ENCODE data around the gene PPP1R12C. TPM values are rescaled to one million over a fixed set of nuclear protein-coding genes. Genes with fewer than 3 reads are reported as not detected.
A peak's percentile ranks its signal among the peaks of the same experiment; 100 is the strongest.
"Not testable (repeated sequence)": the region's sequence is repeated elsewhere in the genome, so short reads cannot be mapped to it uniquely, and the experiment has no call there.

Gene PPP1R12C
- total and polyA plus RNA-seq, 2 experiments from 2014 or later, result 69.7 to 74.5 TPM

DNA sequence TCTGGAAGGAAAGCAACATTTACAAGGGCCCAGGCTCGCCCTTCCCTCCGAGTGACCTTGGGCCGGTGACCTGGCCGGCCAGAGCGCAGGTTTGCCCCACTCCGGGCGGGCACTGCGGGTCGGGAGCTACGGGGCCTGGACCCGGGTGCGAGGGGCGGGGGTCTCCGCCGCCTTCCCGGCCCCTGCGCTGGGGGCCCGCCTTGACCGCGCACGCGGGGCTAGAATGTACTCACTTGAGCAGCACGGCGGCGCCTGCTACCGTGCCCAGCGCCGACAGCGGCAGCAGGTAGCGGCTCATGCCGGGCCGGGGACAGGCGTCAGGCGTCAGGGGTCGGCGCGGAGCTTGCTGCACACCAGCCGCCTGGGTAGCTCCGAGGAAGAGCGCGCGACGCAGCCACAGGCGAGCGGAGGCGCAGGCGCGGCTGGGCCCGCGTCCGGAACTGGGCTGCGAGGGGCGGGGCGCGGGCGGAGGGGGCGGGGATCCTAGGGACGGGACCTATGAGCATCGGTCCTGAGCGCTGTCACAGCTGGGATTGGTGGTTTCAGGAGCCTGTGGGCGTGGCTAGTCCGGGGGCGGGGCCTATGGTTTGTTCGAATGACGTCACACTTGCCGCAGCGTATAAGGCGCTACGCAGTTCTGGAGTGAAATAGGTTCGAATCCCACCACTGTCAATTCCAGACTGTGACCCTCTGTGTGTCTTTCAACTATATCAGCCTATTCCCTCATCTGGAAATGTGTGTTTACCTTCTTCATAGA is 54.5 kb downstream of the PPP1R12C start, which contains the start of gene RDH13:
RDH13 (minus strand) TSS at position 414 of the 757 bp plus-strand sequence; CDS start at position 298, 116 bp downstream.
- peaks cover 5% of the 10 kb centered on the region for H3K27me3 ChIP-seq
- TF ChIP-seq EZH2 (IDR thresholded peaks at IDR 0.05; ENCODE audit: borderline replicate concordance), result no peak
- no peak for TF ChIP-seq EZH2phosphoT487 (IDR thresholded peaks at IDR 0.05; ENCODE audit: low read depth, severe bottlenecking, unreplicated experiment)
- TF ChIP-seq, protein P1, sequence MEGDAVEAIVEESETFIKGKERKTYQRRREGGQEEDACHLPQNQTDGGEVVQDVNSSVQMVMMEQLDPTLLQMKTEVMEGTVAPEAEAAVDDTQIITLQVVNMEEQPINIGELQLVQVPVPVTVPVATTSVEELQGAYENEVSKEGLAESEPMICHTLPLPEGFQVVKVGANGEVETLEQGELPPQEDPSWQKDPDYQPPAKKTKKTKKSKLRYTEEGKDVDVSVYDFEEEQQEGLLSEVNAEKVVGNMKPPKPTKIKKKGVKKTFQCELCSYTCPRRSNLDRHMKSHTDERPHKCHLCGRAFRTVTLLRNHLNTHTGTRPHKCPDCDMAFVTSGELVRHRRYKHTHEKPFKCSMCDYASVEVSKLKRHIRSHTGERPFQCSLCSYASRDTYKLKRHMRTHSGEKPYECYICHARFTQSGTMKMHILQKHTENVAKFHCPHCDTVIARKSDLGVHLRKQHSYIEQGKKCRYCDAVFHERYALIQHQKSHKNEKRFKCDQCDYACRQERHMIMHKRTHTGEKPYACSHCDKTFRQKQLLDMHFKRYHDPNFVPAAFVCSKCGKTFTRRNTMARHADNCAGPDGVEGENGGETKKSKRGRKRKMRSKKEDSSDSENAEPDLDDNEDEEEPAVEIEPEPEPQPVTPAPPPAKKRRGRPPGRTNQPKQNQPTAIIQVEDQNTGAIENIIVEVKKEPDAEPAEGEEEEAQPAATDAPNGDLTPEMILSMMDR (IDR thresholded peaks at IDR 0.05; ENCODE audit: poor library complexity), result no peak
- H3K4me2 ChIP-seq, result peak within 1 kb of the TSS; percentile 97
- H3K36me3 ChIP-seq (replicated peaks; ENCODE audit: insufficient read depth, low read depth), result no peaks in the 10 kb centered on the region
- DNase-seq (ENCODE audit: low spot score), result peak; percentile 98
- peaks cover 14% of the 10 kb centered on the region for H3K79me2 ChIP-seq
- whole genome bisulfite sequencing (ENCODE audit: low lambda C conversion rate, missing lambda C conversion rate), result 3% methylated on average over 45 of the region's 70 CpGs
- H4K20me1 ChIP-seq (ENCODE audit: insufficient read depth, poor library complexity, severe bottlenecking), result no peaks in the 10 kb centered on the region
- H3K9me3 ChIP-seq (ENCODE audit: low read depth), result no peaks in the 10 kb centered on the region
- peak within 1 kb of the TSS; percentile 70 for H3K4me3 ChIP-seq
- no peaks in the 10 kb centered on the region for H3K9me2 ChIP-seq (replicated peaks; ENCODE audit: insufficient read depth)
- no peaks in the 10 kb centered on the region for H3K4me1 ChIP-seq (ENCODE audit: insufficient read depth)
- peak within 1 kb of the TSS; percentile 60 for H2AFZ ChIP-seq
- peak within 1 kb of the TSS; percentile 53 for H3K27ac ChIP-seq

DNA sequence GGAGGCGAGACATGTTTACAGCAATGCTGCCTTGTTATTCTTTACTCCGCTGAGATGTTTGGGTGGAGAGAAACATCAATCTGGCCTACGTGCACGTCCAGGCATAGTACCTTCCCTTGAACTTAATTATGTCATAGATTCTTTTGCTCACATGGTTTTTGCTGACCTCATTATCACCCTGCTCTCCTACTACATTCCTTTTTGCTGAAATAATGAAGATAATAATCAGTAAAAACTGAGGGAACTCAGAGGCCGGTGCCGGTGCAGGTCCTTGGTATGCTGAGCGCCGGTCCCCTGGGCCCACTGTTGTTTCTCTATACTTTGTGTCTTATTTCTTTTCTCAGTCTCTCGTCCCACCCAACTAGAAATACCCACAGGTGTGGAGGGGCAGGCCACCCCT is 57.1 kb downstream of the PPP1R12C start:
- not testable (repeated sequence) for H3K27me3 ChIP-seq; H3K4me3 ChIP-seq; H3K9me2 ChIP-seq (replicated peaks; ENCODE audit: insufficient read depth); DNase-seq (ENCODE audit: low spot score); H3K4me1 ChIP-seq (ENCODE audit: insufficient read depth); H3K9me3 ChIP-seq (ENCODE audit: low read depth); H2AFZ ChIP-seq; H4K20me1 ChIP-seq (ENCODE audit: insufficient read depth, poor library complexity, severe bottlenecking); H3K4me2 ChIP-seq; H3K36me3 ChIP-seq (replicated peaks; ENCODE audit: insufficient read depth, low read depth)
- 72% methylated on average over 9 of the region's 9 CpGs for WGBS (ENCODE audit: low lambda C conversion rate, missing lambda C conversion rate)
- peak overlapping the region; percentile 73 for H3K27ac ChIP-seq
- peaks cover 14% of the 10 kb centered on the region for H3K79me2 ChIP-seq

DNA sequence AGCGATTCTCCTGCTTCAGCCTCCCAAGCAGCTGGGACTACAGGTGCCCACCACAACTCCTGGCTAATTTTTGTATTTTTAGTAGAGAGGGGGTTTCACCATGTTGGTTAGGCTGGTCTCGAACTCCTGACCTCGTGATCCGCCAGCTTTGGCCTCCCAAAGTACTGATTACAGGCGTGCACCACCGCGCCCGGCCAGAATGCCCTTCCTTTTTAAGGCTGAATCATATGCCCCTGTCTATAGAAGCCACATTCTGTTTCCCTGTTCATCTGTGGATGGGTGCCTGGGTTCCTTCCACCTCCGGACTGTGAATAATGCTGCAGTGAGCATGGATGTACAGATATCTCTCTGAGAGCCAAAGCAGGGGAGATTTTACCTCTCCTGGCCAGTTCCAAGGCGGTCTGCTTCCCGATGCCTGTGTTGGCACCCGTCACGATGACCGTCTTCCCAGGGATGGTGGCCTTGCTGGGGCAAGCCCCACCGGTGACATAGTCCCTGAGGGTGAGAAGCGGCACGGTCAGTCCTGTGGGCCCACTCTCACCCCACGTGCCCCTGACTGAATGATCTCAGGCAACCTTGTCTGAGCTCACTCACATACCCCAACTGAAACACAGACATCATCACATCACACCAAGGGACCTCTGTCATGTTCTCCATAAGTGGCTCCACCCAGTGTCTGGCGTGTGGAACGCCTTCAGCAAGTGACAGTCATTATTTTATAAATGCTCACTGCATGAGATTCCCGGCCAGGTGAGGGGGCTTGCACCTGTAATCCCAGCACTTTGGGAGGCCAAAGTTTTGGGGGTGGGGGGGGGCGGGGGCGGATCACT is 58.4 kb downstream of the PPP1R12C start:
- no peaks in the 10 kb centered on the region for H3K27me3 ChIP-seq
- no peaks in the 10 kb centered on the region for H3K9me2 ChIP-seq (replicated peaks; ENCODE audit: insufficient read depth)
- no peak overlapping the region for H3K4me3 ChIP-seq
- H3K36me3 ChIP-seq (replicated peaks; ENCODE audit: insufficient read depth, low read depth), result no peaks in the 10 kb centered on the region
- no peak overlapping the region for H2AFZ ChIP-seq
- no peak overlapping the region for H3K4me2 ChIP-seq
- TF ChIP-seq, protein P1 (IDR thresholded peaks at IDR 0.05; ENCODE audit: poor library complexity), result no peak
- no peak for TF ChIP-seq EZH2 (IDR thresholded peaks at IDR 0.05; ENCODE audit: borderline replicate concordance)
- no peak for TF ChIP-seq EZH2phosphoT487 (IDR thresholded peaks at IDR 0.05; ENCODE audit: low read depth, severe bottlenecking, unreplicated experiment)
- 94% methylated on average over 23 of the region's 23 CpGs for WGBS (ENCODE audit: low lambda C conversion rate, missing lambda C conversion rate)
- no peaks in the 10 kb centered on the region for H4K20me1 ChIP-seq (ENCODE audit: insufficient read depth, poor library complexity, severe bottlenecking)
- no peaks in the 10 kb centered on the region for H3K4me1 ChIP-seq (ENCODE audit: insufficient read depth)
- H3K9me3 ChIP-seq (ENCODE audit: low read depth), result no peaks in the 10 kb centered on the region
- H3K79me2 ChIP-seq, result peaks cover 14% of the 10 kb centered on the region
- no peak for DNase-seq (ENCODE audit: low spot score)
- no peak overlapping the region for H3K27ac ChIP-seq

DNA sequence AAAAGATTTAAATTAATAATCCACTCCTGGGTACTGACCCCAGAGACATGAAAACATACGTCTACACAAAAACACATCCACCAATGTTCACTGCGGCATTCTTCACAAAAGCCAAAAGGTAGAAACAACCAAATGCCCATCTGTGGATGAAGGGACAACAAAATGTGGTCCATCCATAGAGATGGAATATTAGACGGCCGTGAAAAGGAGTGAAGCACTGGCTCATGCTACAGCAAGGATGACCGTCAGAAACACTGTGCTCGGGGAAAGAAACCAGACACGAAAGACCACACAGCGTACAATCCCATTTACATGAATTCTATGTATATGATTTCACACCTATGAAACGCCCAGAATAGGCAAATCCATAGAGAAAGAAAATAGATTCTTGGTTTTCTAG is 60.6 kb downstream of the PPP1R12C start:
- TF ChIP-seq EZH2 (IDR thresholded peaks at IDR 0.05; ENCODE audit: borderline replicate concordance) (no peak), EZH2phosphoT487 (IDR thresholded peaks at IDR 0.05; ENCODE audit: low read depth, severe bottlenecking, unreplicated experiment) (no peak)
- TF ChIP-seq, protein P1 (IDR thresholded peaks at IDR 0.05; ENCODE audit: poor library complexity), result no peak
- H3K9me2 ChIP-seq (replicated peaks; ENCODE audit: insufficient read depth), result no peaks in the 10 kb centered on the region
- DNase-seq (ENCODE audit: low spot score), result no peak
- H3K9me3 ChIP-seq (ENCODE audit: low read depth), result no peaks in the 10 kb centered on the region
- H3K36me3 ChIP-seq (replicated peaks; ENCODE audit: insufficient read depth, low read depth), result no peaks in the 10 kb centered on the region
- H3K27me3 ChIP-seq, result no peaks in the 10 kb centered on the region
- peaks cover 6% of the 10 kb centered on the region for H3K79me2 ChIP-seq
- H4K20me1 ChIP-seq (ENCODE audit: insufficient read depth, poor library complexity, severe bottlenecking), result no peaks in the 10 kb centered on the region
- H3K4me3 ChIP-seq, result no peak overlapping the region
- H2AFZ ChIP-seq, result no peak overlapping the region
- H3K4me1 ChIP-seq (ENCODE audit: insufficient read depth), result no peaks in the 10 kb centered on the region
- WGBS (ENCODE audit: low lambda C conversion rate, missing lambda C conversion rate), result 98% methylated on average over 9 of the region's 9 CpGs
- H3K4me2 ChIP-seq, result no peak overlapping the region
- H3K27ac ChIP-seq, result no peak overlapping the region

Measured in hepatocyte (in vitro differentiated cells).